Activated CD8-positive, alpha-beta memory T cell treated with anti-CD3 and anti-CD28 coated beads for 1 hour (primary cell): ENCODE results near the gene TENM4.

Experiments used
- DNase-seq, 2 donors: peaks; one replicate each; pipeline ENCODE4 v3.0.0-alpha.2; 2020; ENCODE audit warnings: low read depth in 1 of 2; ENCODE audit errors: extremely low read depth in 1 of 2

TENM4 gene

DNA sequence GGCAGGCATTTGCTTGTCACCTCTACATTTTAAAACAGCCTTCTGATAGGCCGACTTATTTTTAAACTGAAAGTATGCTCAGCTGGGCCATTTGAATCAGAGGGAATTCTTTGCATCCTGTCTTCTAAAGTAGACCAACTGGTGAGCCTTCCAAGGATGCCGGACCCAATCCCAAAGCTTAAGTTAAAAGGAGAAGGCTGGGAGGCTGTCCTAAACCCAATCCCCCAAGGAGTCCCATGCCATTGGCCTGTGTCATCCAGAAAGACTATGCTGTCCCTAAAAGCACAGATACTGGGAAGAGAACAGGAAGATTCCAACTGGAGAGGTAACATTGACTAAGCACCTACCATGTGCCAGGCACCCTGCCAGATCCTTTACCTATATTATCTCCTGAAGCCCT, 18.0 kb downstream of the TENM4 start:
- DNase-seq = no peak

DNA sequence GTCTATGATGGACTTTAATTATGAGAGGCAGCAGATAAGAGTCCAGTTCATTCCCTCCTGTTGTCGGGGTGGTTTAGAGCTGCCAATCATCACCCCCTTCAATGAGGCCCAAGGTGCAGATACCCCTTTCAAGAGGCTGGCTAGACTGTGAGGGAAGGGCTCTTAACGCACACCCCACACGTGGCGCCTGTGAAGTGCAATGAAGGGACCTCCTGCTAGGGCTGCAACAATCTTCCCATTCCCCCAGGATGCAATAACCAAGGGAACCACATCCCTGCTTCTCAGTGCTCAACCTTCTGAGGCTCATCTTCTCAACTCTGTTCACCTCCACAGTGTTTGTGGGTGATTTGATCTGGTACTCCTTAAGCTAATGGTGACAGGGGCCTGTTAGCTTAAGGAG, 19.0 kb downstream of the TENM4 start:
- DNase-seq = no peak

- no peak for DNase-seq
These were observed 21.7 kb downstream of the TENM4 start for GRCh38 chr11:79419120-79419519.

DNA sequence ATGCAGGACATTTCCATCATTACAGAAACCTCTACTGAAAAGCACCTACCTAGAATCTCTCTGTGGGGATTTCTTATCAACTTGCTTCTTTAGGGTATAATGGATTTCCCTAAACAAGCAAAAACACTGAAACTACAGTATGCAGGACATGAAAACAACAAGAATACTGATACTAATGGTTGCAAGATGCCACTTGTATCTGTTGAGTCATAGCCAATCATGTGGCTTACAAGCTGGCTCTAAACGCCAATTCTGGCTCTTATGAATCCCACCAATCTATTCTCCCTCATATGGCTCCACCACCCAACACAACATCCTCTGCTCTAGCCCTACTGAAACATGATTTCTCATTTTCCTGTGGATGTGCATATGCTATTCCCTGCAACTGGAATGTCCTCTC, 22.6 kb downstream of the TENM4 start:
- no peak for DNase-seq

- no peak for DNase-seq
These were observed 23.5 kb downstream of the TENM4 start for GRCh38 chr11:79417069-79417920.

DNA sequence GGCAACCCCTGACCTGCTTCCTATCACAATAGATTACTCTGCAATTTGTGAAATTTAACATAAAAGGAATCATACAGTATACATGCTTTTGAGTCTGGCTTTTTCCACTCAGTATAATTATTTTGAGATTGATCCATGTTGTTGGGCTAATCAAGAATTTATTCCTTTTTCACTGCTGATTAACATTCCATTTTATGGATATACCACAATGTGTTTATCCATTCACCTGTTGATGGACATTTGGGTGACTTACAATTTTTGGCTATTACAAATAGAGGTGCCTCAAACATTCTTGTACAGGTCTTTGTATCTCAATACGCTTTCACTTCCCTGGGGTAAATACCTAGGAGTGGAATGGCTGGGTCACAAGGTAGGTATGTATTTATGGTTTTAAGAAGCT, 24.9 kb downstream of the TENM4 start:
- no peak for DNase-seq

- DNase-seq = no peak
These were observed 25.4 kb downstream of the TENM4 start for GRCh38 chr11:79415411-79415810.

DNA sequence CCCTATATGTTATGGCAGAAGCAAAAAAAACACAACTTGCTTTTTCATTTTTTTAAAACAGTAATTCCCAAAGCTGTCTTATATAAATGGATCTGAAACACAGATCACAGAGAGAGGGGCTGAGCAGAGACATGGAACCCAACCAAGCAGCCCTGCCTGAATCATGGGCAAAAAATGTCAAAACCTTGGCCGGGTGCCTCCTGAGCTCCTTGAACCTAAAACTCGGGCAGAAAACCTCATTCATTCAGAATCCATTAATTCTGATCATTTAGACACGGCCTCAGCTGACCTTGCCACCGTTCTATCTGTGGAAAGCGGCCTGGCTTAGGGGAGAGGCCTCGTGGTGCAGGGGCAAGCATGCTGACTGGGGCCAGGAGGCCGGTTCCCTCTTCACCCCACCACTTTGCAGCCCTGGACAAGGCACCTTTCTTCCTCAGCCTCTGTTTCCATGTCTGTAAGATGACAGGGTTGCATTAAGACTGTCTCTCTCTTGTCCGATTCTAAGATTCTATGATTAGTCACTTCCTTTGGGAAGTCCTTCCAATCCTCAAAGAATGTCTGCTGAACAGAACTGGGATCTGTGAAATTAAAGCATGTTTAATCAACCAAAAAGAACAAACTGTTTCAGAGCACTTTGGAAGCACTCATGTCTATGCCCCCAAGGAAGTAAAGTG, 26.0 kb downstream of the TENM4 start:
- no peak for DNase-seq

GRCh38 chr11:79414041-79414440, 26.8 kb downstream of the TENM4 start:
- no peak for DNase-seq

DNA sequence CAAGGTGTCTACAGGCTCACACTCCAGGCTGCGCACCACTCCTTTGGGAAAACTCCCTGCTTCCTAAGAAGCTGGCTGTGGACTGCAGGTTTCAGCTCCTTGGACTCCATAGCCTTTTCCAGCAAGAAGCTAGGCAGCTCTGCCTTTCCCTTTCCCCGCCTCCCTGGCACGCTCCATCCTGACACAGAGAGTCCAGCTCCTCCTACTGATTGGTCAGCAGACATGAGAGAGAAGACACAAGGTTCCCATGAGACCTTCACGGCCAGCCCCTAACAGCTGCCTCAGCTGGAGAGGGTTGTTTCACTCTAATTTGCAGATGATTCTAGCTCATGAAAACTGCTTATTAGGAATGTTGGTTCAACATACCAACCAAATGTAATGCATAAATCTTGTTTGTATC, 27.6 kb downstream of the TENM4 start:
- no peak for DNase-seq

- no peak for DNase-seq
These were observed 28.1 kb downstream of the TENM4 start for GRCh38 chr11:79412761-79413160.

- DNase-seq = no peak
These were observed 31.5 kb downstream of the TENM4 start for GRCh38 chr11:79409330-79409729.

- no peak for DNase-seq
These were observed 34.5 kb downstream of the TENM4 start for GRCh38 chr11:79406376-79406775.

DNA sequence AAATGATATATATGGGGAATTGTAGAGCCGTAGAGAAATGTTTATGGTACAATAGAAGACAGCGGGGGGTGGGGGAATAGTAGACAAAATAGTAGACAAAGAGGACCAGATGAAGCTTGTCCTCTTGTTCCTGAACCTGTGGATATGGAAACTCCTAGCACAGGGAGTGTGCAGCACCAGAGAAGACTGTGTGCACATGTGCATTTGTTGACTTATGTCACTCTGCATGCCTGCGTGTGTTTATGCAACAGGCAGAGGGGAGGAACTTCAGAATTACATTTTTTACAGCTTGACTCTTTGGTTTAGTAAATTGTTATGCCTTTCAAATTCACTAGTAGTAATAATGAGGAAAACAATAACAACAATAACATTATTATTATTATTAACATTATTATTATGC, 36.0 kb downstream of the TENM4 start:
- DNase-seq = no peak

DNA sequence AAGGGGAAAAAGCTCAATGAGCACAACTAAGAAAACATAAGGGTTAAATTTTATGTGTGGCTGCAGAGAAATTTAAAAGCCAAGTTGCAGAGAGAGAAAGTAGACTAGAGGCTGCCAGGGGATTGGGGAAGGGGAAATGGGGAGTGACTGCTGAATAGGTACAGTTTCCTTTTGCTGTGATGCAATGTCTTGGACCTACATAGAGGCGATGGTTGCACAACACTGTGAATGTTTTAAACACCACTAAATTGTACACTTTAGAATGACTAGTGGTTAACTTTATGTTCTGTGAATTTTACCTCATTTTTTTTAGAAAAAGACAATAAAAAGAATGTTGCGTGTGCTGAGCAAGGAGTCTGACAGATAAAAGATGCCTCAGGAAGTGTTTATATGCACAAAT, 36.5 kb downstream of the TENM4 start:
- DNase-seq = no peak

DNA sequence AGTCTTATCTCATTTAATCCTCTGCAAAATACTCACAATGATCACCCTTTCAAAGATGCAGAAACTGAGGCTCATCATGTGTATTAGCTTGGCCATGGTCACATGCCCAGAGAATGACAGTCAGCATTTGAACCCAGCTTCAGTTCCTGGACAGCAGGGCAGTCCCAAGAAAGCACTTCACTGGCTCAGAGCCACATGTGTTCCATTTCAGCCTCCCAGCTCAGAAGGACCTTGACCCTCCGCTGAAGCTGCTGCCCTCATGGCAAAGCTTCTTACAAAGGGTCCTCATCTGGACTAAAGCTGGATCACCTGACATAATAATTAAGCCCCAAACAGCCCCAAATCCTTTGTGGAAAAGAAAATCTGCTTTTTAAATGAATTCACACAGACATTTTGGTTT, 37.0 kb downstream of the TENM4 start:
- no peak for DNase-seq

DNA sequence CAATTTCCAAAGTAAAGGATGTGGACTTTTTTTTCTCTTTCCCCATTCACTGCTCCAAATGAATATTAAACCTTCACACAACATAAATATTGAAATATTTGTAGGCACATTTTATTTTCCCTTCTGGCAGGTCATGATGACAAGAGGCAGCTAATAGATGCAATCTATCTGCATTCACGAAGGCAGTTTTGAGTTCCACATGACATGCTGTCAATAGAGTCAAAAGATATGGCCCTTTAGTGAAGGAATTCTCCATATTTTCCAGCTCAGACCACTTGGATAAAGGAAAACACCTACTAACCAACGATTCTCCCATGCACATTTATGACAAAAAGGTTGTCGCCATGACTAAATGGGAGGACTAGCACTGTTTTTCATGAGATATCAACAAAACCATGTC, 37.9 kb downstream of the TENM4 start:
- DNase-seq = no peak

GRCh38 chr11:79400717-79401330, 40.0 kb downstream of the TENM4 start:
- no peak for DNase-seq

DNA sequence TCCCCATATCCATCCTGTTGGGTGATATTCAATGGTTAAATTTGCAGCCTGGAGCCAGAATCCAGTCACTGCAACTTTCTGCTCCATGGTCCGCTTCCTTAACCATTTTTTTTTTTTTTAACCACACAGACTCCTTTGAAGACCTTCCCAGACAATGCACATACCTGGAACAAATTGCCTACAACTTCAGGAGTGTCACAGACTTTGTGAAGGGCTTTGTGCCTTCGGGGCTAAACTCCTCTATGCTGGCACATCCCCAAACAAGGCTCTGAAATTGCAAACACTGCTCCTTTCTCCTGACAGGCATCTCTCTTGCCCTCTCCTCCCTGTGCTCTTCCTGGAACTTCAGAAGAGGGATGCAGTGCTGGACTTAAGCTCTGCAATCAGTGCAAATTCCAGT, 40.6 kb downstream of the TENM4 start:
- DNase-seq = no peak

DNA sequence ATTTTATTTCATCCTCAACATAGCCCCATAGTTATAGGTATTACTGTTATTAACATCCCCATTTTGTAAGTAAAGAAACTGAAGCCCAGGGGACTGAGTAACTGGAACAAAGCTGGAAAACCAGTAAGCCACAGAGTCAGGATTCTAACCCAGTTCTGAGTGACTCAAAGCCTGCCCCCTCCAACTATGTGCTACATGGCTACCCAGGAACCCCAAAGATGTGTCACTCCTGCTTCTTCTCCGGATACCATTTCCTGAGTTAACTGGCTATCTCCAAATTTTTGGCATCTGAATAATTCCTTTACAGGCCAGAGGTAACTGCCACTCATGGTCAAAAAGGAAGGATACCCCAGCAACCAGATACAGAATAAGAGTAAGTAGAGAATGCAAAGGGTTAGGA, 43.6 kb downstream of the TENM4 start:
- no peak for DNase-seq

DNA sequence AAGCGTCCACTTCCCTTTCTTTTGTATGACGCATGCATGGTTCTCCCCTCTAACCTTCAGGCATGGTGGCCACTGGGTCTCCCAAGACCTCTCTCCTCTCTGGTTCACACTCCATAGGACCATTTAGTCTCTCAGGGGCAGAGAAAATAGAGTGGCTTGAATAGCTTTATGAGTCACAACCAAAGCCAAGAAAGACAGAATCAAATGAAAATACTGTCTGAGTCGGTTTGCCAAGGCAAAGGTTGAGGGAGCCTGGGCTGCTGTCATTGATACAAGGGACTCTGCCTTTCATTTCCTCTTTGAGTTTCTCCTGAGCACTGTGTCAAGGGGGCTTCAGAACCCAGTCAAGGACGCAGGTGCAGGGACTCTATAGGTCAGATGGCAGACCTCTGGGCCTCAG, 44.2 kb downstream of the TENM4 start:
- DNase-seq = no peak

GRCh38 chr11:79396001-79396400, 44.8 kb downstream of the TENM4 start:
- no peak for DNase-seq
